K562 (cell line): ENCODE measurements around the gene RALGPS1. TPM values are rescaled to one million over a fixed set of nuclear protein-coding genes. Genes with fewer than 3 reads are reported as not detected.

Source experiments
- ATAC-seq: fragments of 200-7000 bp; cut with Tn5 transposase; 3 replicates; pipeline ENCODE4 v1.9.1; 2020; ENCODE audit warnings: moderate library complexity
- BruUV-seq: library from RNA; stranded (reverse); fragments of 400-500 nt; replicated peaks from 2 replicates; lab custom pipeline; 2021; lab: Mats Ljungman, UMichigan
- CTCF ChIA-PET: fragments of 300-600 bp; formaldehyde crosslinking; extraction: SDS; loops from one replicate; lab custom pipeline; 2021; ENCODE audit warnings: low intra/inter-chr PET ratio; lab: Yijun Ruan, JAX
- POLR2A ChIA-PET: fragments of 300-600, 350-650 bp; sonication (Branson Sonifier 250); formaldehyde crosslinking; extraction: SDS; loops from one replicate; lab custom pipeline; 2021; ENCODE audit warnings: antibody characterized with exemption, inconsistent platforms; lab: Yijun Ruan, JAX
- DNase-seq, 4 experiments: peaks; one replicate each; pipeline versions ENCODE4 v3.0.0 to v3.0.0-alpha.2; 2011 to 2018; ENCODE audit warnings: low spot score in 3 of 4, mixed read lengths in 3 of 4; ENCODE audit errors: extremely low read depth in 1 of 4
- FAIRE-seq: peaks from 2 replicates; lab custom pipeline; 2011; peaks lifted over from hg19 to GRCh38; lab: Jason Lieb, UNC
- H2AFZ ChIP-seq: 2 replicates; pipeline ENCODE4 v1.6.0; 2011; ENCODE audit warnings: low read depth, low read length, control low read depth, inconsistent platforms
- H3K27ac ChIP-seq: fragments of 200-600 bp; 3 replicates; pipeline ENCODE4 v1.8.0; 2011; ENCODE audit warnings: low read depth, mild to moderate bottlenecking, control low read depth, inconsistent platforms, low read length, moderate library complexity, mixed read lengths; ENCODE audit errors: extremely low read depth
- H3K27me3 ChIP-seq, 2 experiments: fragments of 300-600 bp in 1 of 2; 2 replicates in 1 of 2; 3 replicates in 1 of 2; pipeline versions ENCODE4 v1.6.0 to v1.8.0; 2011; ENCODE audit warnings: inconsistent platforms in 2 of 2, low read length in 2 of 2, mild to moderate bottlenecking in 1 of 2, mixed read lengths in 1 of 2, moderate library complexity in 1 of 2; ENCODE audit not compliant: control insufficient read depth in 2 of 2, insufficient read depth in 2 of 2
- H3K36me3 ChIP-seq: fragments of 300-600 bp; 3 replicates; pipeline ENCODE4 v1.8.0; 2011; ENCODE audit warnings: mild to moderate bottlenecking, low read length, inconsistent platforms; ENCODE audit not compliant: control insufficient read depth, insufficient read depth
- H3K4me1 ChIP-seq, 2 experiments: fragments of 200-600 bp in 1 of 2; replicated peaks in 1 of 2; 2 replicates in 1 of 2; 3 replicates in 1 of 2; pipeline versions ENCODE4 v1.5.1 to v1.8.0; 2011; ENCODE audit warnings: inconsistent platforms in 2 of 2, low read length in 2 of 2, mild to moderate bottlenecking in 1 of 2, mixed read lengths in 1 of 2, moderate library complexity in 1 of 2; ENCODE audit not compliant: control insufficient read depth in 2 of 2, insufficient read depth in 2 of 2
- H3K4me2 ChIP-seq: 2 replicates; pipeline ENCODE4 v1.6.1; 2011; ENCODE audit warnings: low read length, control low read depth, inconsistent platforms, mixed read lengths; ENCODE audit not compliant: insufficient read depth
- H3K4me3 ChIP-seq: fragments of 200-600 bp; sonication (generic), shearing (Covaris generic); 2 replicates; pipeline ENCODE4 v1.5.1; 2016; ENCODE audit warnings: control low read depth, inconsistent platforms
- H3K79me2 ChIP-seq: fragments of 200-600 bp; 3 replicates; pipeline ENCODE4 v1.8.0; 2011; ENCODE audit warnings: low read length, inconsistent platforms; ENCODE audit not compliant: control insufficient read depth, insufficient read depth
- H3K9ac ChIP-seq, 2 experiments: 2 replicates each; pipeline versions ENCODE4 v1.6.0 to v1.6.1; 2011; ENCODE audit warnings: low read depth in 2 of 2, low read length in 2 of 2, control low read depth in 1 of 2, inconsistent platforms in 1 of 2, mild to moderate bottlenecking in 1 of 2, mixed read lengths in 1 of 2; ENCODE audit not compliant: insufficient read depth in 1 of 2
- H3K9me1 ChIP-seq: one replicate; pipeline ENCODE4 v1.6.0; 2011; ENCODE audit warnings: inconsistent platforms, mild to moderate bottlenecking, low read length, moderate library complexity; ENCODE audit not compliant: control insufficient read depth, insufficient read depth
- H3K9me3 ChIP-seq: replicated peaks from 2 replicates; pipeline ENCODE4 v1.5.1; 2011; ENCODE audit warnings: low read depth, low read length, inconsistent platforms; ENCODE audit not compliant: control insufficient read depth, insufficient read depth
- H4K20me1 ChIP-seq: replicated peaks from 2 replicates; pipeline ENCODE4 v1.6.1; 2011; ENCODE audit warnings: low read length, inconsistent platforms, mixed read lengths; ENCODE audit not compliant: control insufficient read depth, insufficient read depth
- ETS1 ChIP-seq: conservative IDR thresholded peaks from 2 replicates; pipeline ENCODE4 v1.6.1; 2011; ENCODE audit warnings: low read depth, mild to moderate bottlenecking, low read length; ENCODE audit not compliant: control insufficient read depth
- FOXK2 ChIP-seq, 2 experiments: fragments of 450-650 bp; IDR thresholded peaks in 1 of 2; conservative IDR thresholded peaks in 1 of 2; 2 replicates each; pipeline ENCODE4 v1.6.1; 2016; ENCODE audit warnings: low read depth in 2 of 2, mild to moderate bottlenecking in 1 of 2
- FOXM1 ChIP-seq, 2 experiments: fragments of 450-650 bp in 1 of 2; sonication (generic) in 1 of 2; formaldehyde crosslinking in 1 of 2; IDR thresholded peaks; 2 replicates each; pipeline versions ENCODE4 v1.6.1 to v1.9.0; 2017 to 2022; ENCODE audit warnings: low read depth in 2 of 2, mild to moderate bottlenecking in 2 of 2, missing genetic modification reagents in 1 of 2, moderate library complexity in 1 of 2
- GMEB1 ChIP-seq: fragments of 250-450 bp; sonication (Bioruptor Pico); IDR thresholded peaks from 2 replicates; pipeline ENCODE4 v1.4.0; 2020; ENCODE audit warnings: mild to moderate bottlenecking
- GTF2F1 ChIP-seq: IDR thresholded peaks from 2 replicates; pipeline ENCODE4 v1.6.1; 2011; ENCODE audit warnings: low read depth, low read length, improper control_type of control experiment
- SAFB ChIP-seq: fragments of 200-400 bp; formaldehyde crosslinking; IDR thresholded peaks from 2 replicates; pipeline ENCODE4 v1.6.1; 2017; ENCODE audit warnings: low read depth, low read length, borderline replicate concordance
- U2AF2 ChIP-seq: fragments of 200-400 bp; formaldehyde crosslinking; optimal IDR thresholded peaks from 2 replicates; pipeline ENCODE3; 2017; ENCODE audit warnings: low read depth, mild to moderate bottlenecking, low read length
- XRCC5 ChIP-seq: fragments of 200-400 bp; formaldehyde crosslinking; IDR thresholded peaks from 2 replicates; pipeline ENCODE4 v1.6.1; 2017; ENCODE audit warnings: low read depth, mild to moderate bottlenecking, low read length
- ZNF778 ChIP-seq: fragments of 450-650 bp; formaldehyde crosslinking; IDR thresholded peaks from 2 replicates; pipeline ENCODE4 v1.4.0; 2020; ENCODE audit warnings: mild to moderate bottlenecking, moderate library complexity
- WGBS: fragments of 100-300 bp; shearing (Covaris generic); methylation state at CpG from one replicate; pipeline ENCODE4 v1.1.6; 2016; ENCODE audit warnings: low coverage, mixed read lengths; ENCODE audit not compliant: insufficient coverage; ENCODE audit errors: missing lambda C conversion rate; 5-methylcytosine and 5-hydroxymethylcytosine counted together
- in situ Hi-C: fragments of 300-500 bp; cut with MboI; formaldehyde crosslinking; loops from 4 replicates; pipeline ENCODE4 v1.15.0; 2018; ENCODE audit warnings: inconsistent platforms, mixed read lengths
- intact Hi-C: fragments of 100-400 bp; cut with micrococcal nuclease; formaldehyde crosslinking; loops from 2 replicates; pipeline ENCODE4 v1.14.2; 2022
- polyA plus RNA-seq, 8 experiments: library from polyadenylated mRNA; depleted of rRNA in 4 of 8; stranded (reverse) in 5 of 8; unstranded in 3 of 8; fragments of >200 nt; fragmentation: Nextera tagmentation in 2 of 8; fragmentation: Illumina TruSeq in 1 of 8; extraction: Ambion mirVana in 2 of 8; extraction: Trizol in 1 of 8; gene quantifications; 2 replicates each; pipeline versions ENCODE4 v1.2.1 to v1.2.3, GENCODE V29; 2011 to 2014; ENCODE audit warnings: inconsistent platforms in 1 of 8, missing spikeins in 1 of 8
- total RNA-seq, 7 experiments: library from RNA; depleted of rRNA in 6 of 7; stranded (reverse); fragments of >200 nt in 6 of 7; fragmentation: Illumina TruSeq in 2 of 7; extraction: Trizol in 2 of 7; gene quantifications; 2 replicates each; pipeline versions ENCODE4 v1.2.1 to v1.2.3, GENCODE V29; 2011 to 2021; ENCODE audit warnings: low replicate concordance in 1 of 7
- TF ChIP-seq, protein P1 (sequence below), 2 experiments: fragments of 250-450 bp in 1 of 2; fragments of 450-650 bp in 1 of 2; sonication (Bioruptor Pico) in 1 of 2; IDR thresholded peaks; 2 replicates each; pipeline versions ENCODE4 v1.6.1 to v1.8.0; 2016 to 2021; ENCODE audit warnings: mild to moderate bottlenecking in 2 of 2, moderate library complexity in 2 of 2, missing compliant biosample characterization in 1 of 2, missing genetic modification characterization in 1 of 2
- TF ChIP-seq, protein P2 (sequence below), 2 experiments: IDR thresholded peaks; 2 replicates each; pipeline ENCODE4 v1.6.1; 2012; ENCODE audit warnings: improper control_type of control experiment in 2 of 2, low read depth in 2 of 2, low read length in 2 of 2, borderline replicate concordance in 1 of 2

RALGPS1 gene
- total and polyA plus RNA-seq, 9 of the 15 experiments (the other 6 are each of a cell fraction or from before 2014, with no cell fraction given): 0.04 to 2.6 (median 1.5) TPM

DNA sequence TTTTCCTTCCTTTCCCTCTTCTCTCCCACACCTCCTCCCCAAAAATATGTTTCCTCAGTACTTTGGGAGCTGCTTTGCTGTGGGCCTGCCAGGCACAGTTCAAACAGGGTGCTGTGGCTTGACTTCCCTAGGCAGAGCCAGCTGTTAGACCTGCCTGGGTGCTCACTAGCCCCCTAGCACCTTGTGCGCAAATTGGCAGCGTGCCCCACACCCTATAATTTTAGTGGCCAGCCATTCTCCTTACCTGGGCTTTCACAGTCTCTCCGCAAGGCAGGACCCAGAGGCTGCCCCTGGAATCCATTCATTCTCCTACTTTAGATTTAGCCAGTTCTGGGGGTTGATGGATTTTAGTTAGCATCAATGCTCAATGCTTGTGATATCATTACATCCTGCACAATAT is 135.6 kb downstream of the RALGPS1 start:
- H3K9me3 ChIP-seq: no peaks in the 10 kb centered on the region
- peaks cover 10 to 47% of the 10 kb centered on the region in 2 experiments for H3K27me3 ChIP-seq
- TF ChIP-seq U2AF2 (no peak), ETS1 (no peak), XRCC5 (no peak), GMEB1 (CRISPR knock-in tag) (no peak), SAFB (no peak), ZNF778 (CRISPR knock-in tag) (no peak), GTF2F1 (no peak), FOXK2 (conservative IDR thresholded peaks at IDR 0.05 in 1 of 2, IDR thresholded peaks at IDR 0.05 in 1 of 2; ENCODE audit: low read depth in 2 of 2) (no peak), FOXM1 (IDR thresholded peaks at IDR 0.05; ENCODE audit: low read depth) (no peak), FOXM1 (CRISPR knock-in tag; IDR thresholded peaks at IDR 0.05; ENCODE audit: low read depth) (no peak)
- TF ChIP-seq, protein P1, sequence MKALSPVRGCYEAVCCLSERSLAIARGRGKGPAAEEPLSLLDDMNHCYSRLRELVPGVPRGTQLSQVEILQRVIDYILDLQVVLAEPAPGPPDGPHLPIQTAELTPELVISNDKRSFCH (CRISPR knock-in tag; IDR thresholded peaks at IDR 0.05): no peak
- TF ChIP-seq, protein P1 (tag; IDR thresholded peaks at IDR 0.05): no peak
- TF ChIP-seq, protein P2, sequence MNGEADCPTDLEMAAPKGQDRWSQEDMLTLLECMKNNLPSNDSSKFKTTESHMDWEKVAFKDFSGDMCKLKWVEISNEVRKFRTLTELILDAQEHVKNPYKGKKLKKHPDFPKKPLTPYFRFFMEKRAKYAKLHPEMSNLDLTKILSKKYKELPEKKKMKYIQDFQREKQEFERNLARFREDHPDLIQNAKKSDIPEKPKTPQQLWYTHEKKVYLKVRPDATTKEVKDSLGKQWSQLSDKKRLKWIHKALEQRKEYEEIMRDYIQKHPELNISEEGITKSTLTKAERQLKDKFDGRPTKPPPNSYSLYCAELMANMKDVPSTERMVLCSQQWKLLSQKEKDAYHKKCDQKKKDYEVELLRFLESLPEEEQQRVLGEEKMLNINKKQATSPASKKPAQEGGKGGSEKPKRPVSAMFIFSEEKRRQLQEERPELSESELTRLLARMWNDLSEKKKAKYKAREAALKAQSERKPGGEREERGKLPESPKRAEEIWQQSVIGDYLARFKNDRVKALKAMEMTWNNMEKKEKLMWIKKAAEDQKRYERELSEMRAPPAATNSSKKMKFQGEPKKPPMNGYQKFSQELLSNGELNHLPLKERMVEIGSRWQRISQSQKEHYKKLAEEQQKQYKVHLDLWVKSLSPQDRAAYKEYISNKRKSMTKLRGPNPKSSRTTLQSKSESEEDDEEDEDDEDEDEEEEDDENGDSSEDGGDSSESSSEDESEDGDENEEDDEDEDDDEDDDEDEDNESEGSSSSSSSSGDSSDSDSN (IDR thresholded peaks at IDR 0.05; ENCODE audit: borderline replicate concordance in 1 of 2, low read depth in 2 of 2, low read length in 2 of 2): no peak
- TF ChIP-seq, all 486 proteins: peak for 0
- intact Hi-C loops: no loop called here
- Histone ChIP-seq H2AFZ (no peak overlapping the region), H3K9me1 (no peaks in the 10 kb centered on the region), H3K4me1 (no peaks in the 10 kb centered on the region; a peak in 1 of 5 replicates), H3K79me2 (no peaks in the 10 kb centered on the region), H3K36me3 (no peaks in the 10 kb centered on the region), H3K9ac (no peak overlapping the region), H3K27ac (no peak overlapping the region), H4K20me1 (0 out of 2 replicates have a peak, but pooled peaks cover 2% of the 10 kb centered on the region), H3K4me3 (no peak overlapping the region), H3K4me2 (no peak overlapping the region)
- DNase-seq (no peak), FAIRE-seq (no peak), ATAC-seq (no peak)
- 8% methylated on average over 3 of the region's 3 CpGs for WGBS
- ChIA-PET CTCF (no interaction called here), POLR2A (no interaction called here)
- no TSS peak for BruUV-seq
- in situ Hi-C loops: no loop called here
